ENCODE measurements around the gene ZMAT1. TPM values are rescaled to one million over a fixed set of nuclear protein-coding genes. Genes with fewer than 3 reads are reported as not detected.

Gene ZMAT1
- total and polyA plus RNA-seq, 2 of the 4 experiments (the other 2 are of a cell fraction): 0.03 TPM; not detected in 1

GRCh38 chrX:101906136-101906796 lies 25.6 kb downstream of the ZMAT1 start:
- no peak overlapping the region for H3K4me3 ChIP-seq (ENCODE audit: insufficient read depth, low read depth, low read length)
- H3K4me2 ChIP-seq (ENCODE audit: low read depth, low read length): no peak overlapping the region
- ATAC-seq (ENCODE audit: low read depth) (no peak), DNase-seq (no peak)
- H2BK20ac ChIP-seq (ENCODE audit: low read depth, low read length): no peak overlapping the region
- peaks cover 8% of the 10 kb centered on the region for H3K9me3 ChIP-seq (ENCODE audit: control insufficient read depth, insufficient read depth, low read length)
- H3K23ac ChIP-seq (ENCODE audit: low read depth, low read length): no peak overlapping the region
- H2BK15ac ChIP-seq (ENCODE audit: low read depth, low read length): no peak overlapping the region
- no peak overlapping the region for H2BK5ac ChIP-seq (ENCODE audit: low read depth, low read length, poor library complexity, severe bottlenecking)
- POLR2A ChIA-PET (ENCODE audit: unreplicated experiment): no interaction called here
- intact Hi-C loops (cut with micrococcal nuclease) (no loop called here), in situ Hi-C loops (cut with MboI; ENCODE audit: low sequenced_read_pairs) (no loop called here), dilution Hi-C loops (cut with HindIII; ENCODE audit: low sequenced_read_pairs, unreplicated experiment) (no loop called here)
- H4K8ac ChIP-seq (ENCODE audit: low read depth in 2 of 2, low read length in 2 of 2): no peak overlapping the region
- H3K4ac ChIP-seq (ENCODE audit: low read depth, low read length): no peak overlapping the region
- H3K18ac ChIP-seq (ENCODE audit: low read depth, low read length): no peak overlapping the region
- no peaks in the 10 kb centered on the region for H3K36me3 ChIP-seq (ENCODE audit: control insufficient read depth, insufficient read depth, low read length)
- no peaks in the 10 kb centered on the region for H3K27me3 ChIP-seq (ENCODE audit: control insufficient read depth, insufficient read depth, low read length)
- 0% methylated on average over 2 of the region's 5 CpGs; no CpG with 5 or more reads in 1 of the 2 experiments for WGBS, 2 experiments (ENCODE audit: extremely low coverage in 2 of 2, insufficient read length in 1 of 2)
- H3K4me1 ChIP-seq (ENCODE audit: control insufficient read depth, insufficient read depth, low read length): no peaks in the 10 kb centered on the region
- no peak overlapping the region for H2AK9ac ChIP-seq (replicated peaks; ENCODE audit: low read depth, low read length, poor library complexity)
- no peak overlapping the region for H4K91ac ChIP-seq (ENCODE audit: insufficient read depth, low read depth, low read length)
- BruUV-seq (replicated peaks): no TSS peak
- no peaks in the 10 kb centered on the region for H4K20me1 ChIP-seq (ENCODE audit: insufficient read depth, low read length)
- no peaks in the 10 kb centered on the region for H3K79me1 ChIP-seq (ENCODE audit: low read depth in 1 of 2, low read length in 2 of 2)
- TF ChIP-seq MAFK (IDR thresholded peaks at IDR 0.05; ENCODE audit: low read depth, low read length) (no peak), NFE2L2 (IDR thresholded peaks at IDR 0.05; ENCODE audit: low read depth, low read length) (no peak), RCOR1 (IDR thresholded peaks at IDR 0.05; ENCODE audit: insufficient replicate concordance, low read length) (no peak), SMC3 (IDR thresholded peaks at IDR 0.05; ENCODE audit: low read depth, low read length) (no peak), CHD1 (IDR thresholded peaks at IDR 0.05; ENCODE audit: low read depth, low read length) (no peak), MXI1 (IDR thresholded peaks at IDR 0.05; ENCODE audit: borderline replicate concordance, low read depth, low read length) (no peak), RFX5 (IDR thresholded peaks at IDR 0.05; ENCODE audit: low read depth, low read length) (no peak), BHLHE40 (IDR thresholded peaks at IDR 0.05; ENCODE audit: low read depth, low read length) (no peak), CTCF (conservative IDR thresholded peaks at IDR 0.05; ENCODE audit: low read depth, low read length) (no peak), MAZ (IDR thresholded peaks at IDR 0.05; ENCODE audit: borderline replicate concordance, low read depth, low read length) (no peak), RAD21 (IDR thresholded peaks at IDR 0.05; ENCODE audit: low read length) (no peak), POLR2A (IDR thresholded peaks at IDR 0.05; ENCODE audit: low read depth, low read length) (no peak), CEBPB (IDR thresholded peaks at IDR 0.05; ENCODE audit: low read depth, low read length) (no peak), FOS (IDR thresholded peaks at IDR 0.05; ENCODE audit: low read depth, low read length) (no peak)
- TF ChIP-seq, protein P1, sequence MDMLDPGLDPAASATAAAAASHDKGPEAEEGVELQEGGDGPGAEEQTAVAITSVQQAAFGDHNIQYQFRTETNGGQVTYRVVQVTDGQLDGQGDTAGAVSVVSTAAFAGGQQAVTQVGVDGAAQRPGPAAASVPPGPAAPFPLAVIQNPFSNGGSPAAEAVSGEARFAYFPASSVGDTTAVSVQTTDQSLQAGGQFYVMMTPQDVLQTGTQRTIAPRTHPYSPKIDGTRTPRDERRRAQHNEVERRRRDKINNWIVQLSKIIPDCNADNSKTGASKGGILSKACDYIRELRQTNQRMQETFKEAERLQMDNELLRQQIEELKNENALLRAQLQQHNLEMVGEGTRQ (IDR thresholded peaks at IDR 0.05; ENCODE audit: low read depth, low read length): no peak
- TF ChIP-seq, protein P2, sequence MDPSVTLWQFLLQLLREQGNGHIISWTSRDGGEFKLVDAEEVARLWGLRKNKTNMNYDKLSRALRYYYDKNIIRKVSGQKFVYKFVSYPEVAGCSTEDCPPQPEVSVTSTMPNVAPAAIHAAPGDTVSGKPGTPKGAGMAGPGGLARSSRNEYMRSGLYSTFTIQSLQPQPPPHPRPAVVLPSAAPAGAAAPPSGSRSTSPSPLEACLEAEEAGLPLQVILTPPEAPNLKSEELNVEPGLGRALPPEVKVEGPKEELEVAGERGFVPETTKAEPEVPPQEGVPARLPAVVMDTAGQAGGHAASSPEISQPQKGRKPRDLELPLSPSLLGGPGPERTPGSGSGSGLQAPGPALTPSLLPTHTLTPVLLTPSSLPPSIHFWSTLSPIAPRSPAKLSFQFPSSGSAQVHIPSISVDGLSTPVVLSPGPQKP (IDR thresholded peaks at IDR 0.05; ENCODE audit: borderline replicate concordance, low read depth, low read length): no peak
- no peak overlapping the region for H3K56ac ChIP-seq (ENCODE audit: extremely low read depth, insufficient read depth, low read length)
- no peak overlapping the region for H3K14ac ChIP-seq (replicated peaks; ENCODE audit: low read depth, low read length)
- no peak overlapping the region for H3K9ac ChIP-seq (ENCODE audit: low read depth, low read length)
- no peak overlapping the region for H2AK5ac ChIP-seq (ENCODE audit: low read depth, low read length)
- CTCF ChIA-PET: no interaction called here
- H2BK120ac ChIP-seq (ENCODE audit: low read depth, low read length): no peak overlapping the region
- no peak overlapping the region for H2AFZ ChIP-seq (replicated peaks; ENCODE audit: low read length, poor library complexity)
- no peaks in the 10 kb centered on the region for H3K9me1 ChIP-seq (ENCODE audit: insufficient read depth, low read length)
- no peak overlapping the region for H4K5ac ChIP-seq (ENCODE audit: low read depth, low read length)
- H3K27ac ChIP-seq (ENCODE audit: insufficient read depth, low read length): no peak overlapping the region
